Stimulated activated CD4-positive, alpha-beta T cell treated with anti-CD3 and anti-CD28 coated beads, Interleukin-4, amount 100 ng/mL, for 4 hours (primary cell): ENCODE results near the gene GATC.
"Not testable (repeated sequence)": the region's sequence is repeated elsewhere in the genome, so short reads cannot be mapped to it uniquely, and the experiment has no call there.

Experiments
- DNase-seq, 2 experiments: peaks; one replicate each; pipeline ENCODE4 v3.0.0-alpha.2; 2020

Gene GATC

DNA sequence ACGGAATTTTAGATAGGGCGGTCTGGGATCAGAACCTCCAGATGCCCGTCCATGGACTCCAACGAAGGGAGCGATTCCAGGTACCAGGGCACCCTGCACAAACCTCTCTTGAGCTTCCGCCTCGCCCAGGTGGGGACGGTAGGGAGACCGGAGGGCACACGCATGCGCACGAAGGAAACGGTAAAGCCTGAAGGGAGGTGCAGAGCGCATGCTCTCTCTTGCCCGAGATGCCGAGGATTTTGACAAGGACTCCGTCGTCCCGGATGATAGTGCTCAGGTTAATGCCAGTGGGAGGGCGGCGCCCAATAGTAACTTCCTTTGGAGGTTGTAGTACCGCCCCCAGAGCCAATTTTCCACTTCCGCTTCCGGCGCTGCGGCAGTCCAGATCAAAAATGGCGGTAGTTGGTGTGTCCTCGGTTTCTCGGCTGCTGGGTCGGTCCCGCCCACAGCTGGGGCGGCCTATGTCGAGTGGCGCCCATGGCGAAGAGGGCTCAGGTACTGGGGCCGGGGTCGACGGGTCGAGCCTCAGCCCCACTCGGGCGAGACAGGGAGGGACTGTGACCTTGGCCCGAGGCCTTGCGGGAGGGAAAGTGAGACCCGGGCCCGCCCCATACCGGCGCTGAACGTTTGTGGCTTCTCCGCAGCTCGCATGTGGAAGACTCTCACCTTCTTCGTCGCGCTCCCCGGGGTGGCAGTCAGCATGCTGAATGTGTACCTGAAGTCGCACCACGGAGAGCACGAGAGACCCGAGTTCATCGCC, 8.3 kb upstream of the GATC start, which contains the start of gene COX6A1:
TSS of gene COX6A1 (plus strand) at position 379 of the 760 bp plus-strand sequence. CDS start at position 393, 14 bp downstream.
- peak; percentile 93 to 99 for DNase-seq

DNA sequence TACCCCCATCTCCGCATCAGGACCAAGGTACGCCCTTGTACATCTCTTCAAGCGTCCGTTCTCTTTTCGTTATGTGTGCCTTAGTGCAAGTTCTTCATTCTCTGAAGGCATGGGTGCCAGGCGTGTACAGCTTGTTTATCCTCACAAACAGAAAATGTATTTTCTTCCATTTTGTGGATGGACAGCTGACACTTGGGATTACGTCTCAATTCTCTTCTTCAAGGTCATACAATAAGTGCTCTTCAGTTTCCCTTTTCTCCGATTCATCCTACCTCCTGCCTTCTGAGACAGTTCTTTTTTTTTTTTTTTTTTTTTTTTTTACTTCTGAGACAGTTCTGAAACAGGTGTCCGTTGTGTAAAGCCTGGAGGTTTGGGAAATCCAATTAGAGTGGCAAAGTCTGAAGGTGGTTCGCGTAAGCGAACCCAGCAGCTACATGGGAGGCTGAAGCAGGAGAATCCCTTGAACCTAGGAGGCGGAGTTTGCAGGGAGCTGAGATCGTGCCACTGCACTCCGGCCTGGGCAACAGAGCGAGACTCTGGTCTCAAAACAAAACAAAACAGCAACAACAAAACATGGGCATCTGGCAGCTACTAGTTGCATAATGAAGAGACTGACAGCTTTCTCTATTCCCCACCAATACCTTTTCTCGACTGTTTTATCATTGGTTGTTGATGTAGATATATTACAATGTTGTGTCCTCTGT, 7.6 kb upstream of the GATC start:
- DNase-seq: no peak

DNA sequence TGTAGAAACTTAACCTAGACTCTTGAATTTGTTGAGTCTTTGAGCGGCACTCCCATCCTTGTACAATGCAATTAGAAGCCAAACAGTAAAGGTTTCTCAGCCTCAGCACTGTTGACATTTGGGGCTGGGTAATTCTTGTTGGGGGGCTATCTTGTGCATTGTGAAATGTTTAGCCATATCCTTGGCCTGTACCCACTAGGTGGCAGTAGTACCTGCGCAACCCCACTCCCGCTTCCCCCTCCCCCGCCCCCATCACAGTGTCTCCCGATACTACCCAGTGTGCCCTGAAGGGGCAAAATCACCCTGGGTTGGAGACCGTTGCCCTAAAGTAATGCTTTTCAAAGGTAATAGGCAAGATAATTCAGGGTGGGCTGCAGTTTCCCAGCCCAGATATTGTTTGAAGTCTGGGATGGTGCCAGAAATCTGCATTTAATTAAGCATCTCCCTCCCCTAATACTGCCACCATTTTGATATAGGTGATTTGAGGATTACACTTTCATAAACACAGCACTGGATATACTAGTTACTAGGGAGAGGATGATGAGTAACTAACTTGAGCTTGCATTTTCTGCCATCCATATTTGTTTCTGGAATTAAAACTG, 6.5 kb upstream of the GATC start:
- DNase-seq: peak; percentile 64 to 67

DNA sequence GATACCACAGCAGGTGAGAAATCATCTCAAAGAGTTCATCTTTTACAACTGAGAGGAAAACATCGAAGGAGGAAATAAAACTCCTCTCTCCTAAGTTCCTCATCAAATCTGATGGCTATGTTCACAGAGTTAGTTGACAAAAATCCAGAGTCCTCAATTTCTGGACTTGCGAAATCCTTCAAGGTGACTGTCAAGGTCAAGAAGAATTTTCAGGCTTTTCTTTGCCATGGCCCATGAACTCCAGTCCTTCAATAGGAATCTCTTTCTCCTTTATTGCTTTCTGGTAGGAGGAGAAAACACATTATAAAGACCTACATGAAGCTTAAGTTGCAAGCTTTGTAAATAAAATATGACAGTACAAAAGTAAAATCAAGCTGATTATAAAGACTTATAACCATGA, 1.6 kb upstream of the GATC start:
- no peak for DNase-seq

DNA sequence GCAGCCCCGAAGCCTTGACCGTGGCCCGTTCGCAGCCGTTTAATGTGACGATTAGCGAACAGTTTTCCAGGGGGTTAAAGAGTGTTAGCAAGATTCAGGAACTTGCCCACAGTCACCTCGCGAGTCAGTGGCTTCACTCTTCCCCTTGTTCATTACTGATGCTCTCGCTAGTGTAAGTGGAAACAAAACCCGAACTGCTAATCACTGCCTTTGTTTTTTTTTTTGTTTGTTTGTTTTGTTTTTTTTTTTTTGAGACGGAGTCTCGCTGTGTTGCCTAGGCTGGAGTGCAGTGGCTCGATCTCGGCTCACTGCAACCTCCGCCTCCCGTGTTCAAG, 567 bp downstream of the GATC start:
- not testable (repeated sequence) for DNase-seq

DNA sequence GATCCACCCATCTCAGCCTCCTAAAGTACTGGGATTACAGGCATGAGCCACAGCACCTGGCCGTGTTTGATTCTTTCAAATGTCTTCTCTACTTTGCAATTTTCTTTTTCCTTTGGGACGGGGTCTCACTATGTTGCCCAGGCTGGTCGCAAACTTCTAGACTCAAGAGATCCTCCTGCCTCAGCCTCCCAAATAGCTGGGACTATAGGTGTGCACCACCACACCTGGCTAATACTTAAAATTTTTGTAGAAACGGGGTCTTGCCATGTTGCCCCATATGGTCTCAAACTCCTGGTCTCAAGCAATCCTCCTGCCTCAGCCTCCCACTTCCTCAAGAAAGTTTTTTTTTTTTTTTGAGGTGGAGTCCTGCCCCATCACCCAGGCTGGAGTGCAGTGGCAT, 1.7 kb downstream of the GATC start:
- no peak for DNase-seq

DNA sequence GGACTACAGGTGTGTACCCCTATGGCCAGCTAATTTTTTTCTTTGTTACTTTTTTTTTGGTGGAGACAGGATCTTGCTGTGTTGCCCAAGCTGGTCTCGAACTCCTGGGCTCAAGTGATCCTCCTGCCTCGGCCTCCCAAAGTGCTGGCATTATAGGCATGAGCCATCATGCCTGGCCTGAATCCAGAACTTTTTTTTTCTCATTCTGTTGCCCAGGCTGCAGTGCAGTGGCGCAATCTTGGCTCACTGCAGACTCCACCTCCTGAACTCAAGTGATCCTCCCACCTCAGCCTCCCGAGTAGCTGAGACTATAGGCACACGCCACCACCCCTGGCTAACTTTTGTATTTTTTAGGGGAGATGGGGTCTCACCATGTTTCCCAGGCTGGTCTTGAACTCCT, 6.3 kb downstream of the GATC start:
- not testable (repeated sequence) for DNase-seq

DNA sequence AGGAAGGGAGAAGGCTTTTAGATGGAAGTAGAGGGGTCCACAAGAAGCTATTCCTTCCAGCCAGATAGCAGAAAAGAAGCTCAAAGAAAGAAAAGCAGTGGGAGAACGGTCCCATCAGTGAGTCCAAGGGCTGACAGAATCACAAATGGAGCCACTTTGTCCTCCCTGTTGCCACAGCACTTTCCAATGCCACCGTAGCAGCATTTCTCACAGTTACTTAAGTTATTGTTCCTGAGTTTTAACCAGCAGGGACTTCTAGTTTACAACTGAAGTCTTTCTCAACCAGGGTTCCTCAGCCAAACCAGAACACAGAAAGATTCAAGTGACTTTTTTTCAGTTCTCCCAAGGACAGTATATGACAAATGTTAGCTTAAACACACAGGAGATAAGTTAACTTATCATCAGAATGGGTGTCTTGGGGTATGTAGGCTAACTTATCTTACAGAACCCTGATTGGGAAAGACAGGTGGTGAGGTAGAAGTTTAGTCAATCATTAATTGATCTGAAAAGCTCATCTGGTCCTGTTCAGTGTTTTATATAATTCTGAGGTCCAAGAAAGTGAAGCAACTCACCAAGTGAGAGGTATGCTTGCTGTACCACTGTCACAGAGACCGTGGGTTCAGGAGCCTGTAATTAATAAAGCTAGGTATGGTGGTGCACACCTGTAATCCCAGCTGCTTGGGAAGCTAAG, 7.0 kb downstream of the GATC start:
- no peak for DNase-seq

DNA sequence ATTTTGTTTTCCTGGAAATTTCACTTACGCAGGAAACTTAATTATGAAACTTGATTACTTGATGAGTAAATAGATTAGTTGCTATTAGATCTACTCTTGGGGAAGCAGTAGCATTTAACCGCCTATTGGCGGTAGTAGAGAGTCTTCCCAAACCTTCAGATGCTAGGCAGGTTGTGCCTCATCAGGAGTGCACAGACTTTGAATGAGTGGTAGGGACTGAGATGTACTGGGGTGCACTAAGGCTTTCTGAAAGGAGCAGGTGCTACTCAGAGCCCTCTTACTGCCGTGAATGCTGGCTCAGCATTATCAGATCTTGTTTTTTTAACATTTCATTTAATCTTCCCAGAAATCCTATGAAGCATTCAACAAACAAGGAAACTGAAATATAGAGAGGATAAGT, 7.7 kb downstream of the GATC start:
- no peak for DNase-seq

DNA sequence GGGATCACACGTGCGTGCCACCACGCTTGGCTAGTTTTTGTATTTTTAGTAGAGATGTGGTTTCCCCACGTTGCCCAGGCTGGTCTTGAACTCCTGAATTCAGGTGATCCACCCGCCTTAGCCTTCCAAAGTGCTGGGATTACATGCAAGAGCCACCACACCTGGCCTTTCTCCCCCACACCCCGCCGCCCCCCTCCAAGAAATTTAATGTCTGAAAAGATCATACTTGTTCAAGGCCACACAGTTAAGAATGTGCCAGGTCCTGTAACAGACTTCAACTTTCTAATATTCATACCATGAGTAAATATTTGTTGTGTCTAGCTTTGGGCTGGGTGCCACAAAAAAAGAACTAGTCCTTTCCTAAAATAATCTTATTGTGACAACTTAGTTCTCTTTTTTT, 9.1 kb downstream of the GATC start:
- DNase-seq: no peak

DNA sequence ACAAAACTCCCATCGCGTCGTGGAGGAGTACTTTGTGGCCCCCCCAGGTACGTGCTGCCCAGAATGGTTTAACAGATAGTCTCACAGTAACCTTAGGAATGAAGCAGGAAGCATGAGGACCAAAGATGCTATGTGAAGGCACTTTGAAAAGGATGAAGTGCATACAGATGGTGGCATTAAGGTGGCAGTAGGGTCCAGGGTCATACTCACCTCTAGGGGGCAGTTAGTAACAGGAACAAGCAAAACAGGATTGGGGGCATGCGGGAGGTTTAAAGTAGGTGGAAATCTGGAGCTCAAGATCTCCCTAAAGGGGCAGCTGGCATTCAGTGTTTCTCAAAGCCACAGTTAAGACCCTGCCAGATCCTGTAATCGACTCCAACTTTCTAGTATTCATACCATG, 10.9 kb downstream of the GATC start:
- no peak for DNase-seq

DNA sequence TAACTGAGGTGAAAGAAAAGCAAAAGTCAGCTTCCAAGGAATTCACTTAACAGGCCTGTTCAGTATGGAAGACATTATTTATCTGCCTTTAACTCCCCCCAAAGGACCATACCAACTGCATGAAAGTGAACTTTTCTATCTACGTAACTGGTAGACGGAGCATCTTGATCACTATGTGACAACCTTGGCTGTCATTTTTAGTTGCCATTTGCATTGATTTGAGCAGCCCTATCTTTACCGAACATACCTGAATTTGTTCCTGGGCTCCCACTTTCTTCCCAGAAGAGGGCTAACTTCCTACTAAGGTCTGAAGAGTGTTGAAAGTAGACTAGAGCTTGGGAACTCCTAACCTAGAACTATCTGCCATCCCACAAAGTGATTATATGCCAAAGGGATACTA, 13.9 kb downstream of the GATC start:
- no peak for DNase-seq

DNA sequence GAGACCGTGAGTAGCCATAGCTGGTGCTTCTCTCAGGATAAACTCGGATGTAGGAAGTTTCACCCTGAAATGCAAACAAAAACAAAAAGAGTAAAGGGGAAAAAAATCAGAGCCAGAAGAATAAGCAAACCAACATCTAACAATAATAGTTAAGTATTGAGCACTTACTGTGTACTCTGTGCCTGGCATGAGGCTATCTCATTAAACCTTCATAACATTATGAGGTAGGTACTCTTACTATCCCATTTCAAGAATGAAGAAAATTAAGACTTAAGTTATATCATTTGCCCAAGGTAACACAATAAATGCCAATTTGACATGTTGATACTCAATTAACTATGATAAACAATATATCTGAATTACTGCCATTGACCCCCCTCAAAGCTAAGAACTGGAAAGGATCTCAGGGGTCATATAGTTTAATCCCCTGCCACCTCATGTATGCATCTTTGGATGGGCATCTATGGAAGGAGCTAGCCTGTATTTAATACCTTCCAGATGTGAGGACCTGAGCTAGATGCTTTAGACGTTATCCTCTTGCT, 15.9 kb downstream of the GATC start:
- DNase-seq: no peak

DNA sequence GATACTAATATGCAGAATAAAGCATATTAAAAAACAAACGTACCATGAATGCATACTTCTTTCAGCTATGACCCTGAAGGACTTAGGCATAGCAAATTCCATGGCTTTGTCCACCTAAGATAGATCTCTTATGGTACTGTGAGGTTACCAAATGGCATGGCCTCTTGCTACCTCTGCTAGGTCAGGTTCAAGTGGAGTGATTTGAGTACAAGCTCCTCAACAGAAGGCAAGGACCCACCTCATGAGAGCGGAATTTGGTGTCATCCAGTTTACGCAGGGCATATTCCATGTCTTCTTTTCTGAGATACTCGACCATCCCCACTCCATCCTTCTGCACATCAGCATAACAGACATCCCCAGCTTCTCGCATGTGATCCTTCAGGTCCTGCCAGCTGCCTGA, 17.5 kb downstream of the GATC start:
- DNase-seq: no peak

DNA sequence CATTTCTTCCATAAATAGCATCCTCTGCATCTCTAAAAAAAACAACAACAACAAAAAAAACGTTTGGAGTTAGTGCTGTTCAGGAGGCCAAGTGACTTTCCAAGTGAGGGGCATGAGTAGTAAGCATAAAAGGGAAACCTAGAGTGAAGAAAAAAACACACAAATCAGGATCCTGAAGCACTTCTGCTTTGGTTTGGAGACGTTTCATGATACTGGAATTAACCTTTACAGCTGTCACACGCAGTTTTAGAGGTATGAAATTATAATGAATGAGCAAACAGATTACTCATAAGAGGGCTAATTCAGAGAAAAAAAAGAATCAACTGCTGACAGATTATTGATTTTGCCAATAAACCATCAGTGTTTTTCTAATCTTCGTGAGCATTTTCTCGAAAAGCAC, 19.5 kb downstream of the GATC start:
- no peak for DNase-seq

DNA sequence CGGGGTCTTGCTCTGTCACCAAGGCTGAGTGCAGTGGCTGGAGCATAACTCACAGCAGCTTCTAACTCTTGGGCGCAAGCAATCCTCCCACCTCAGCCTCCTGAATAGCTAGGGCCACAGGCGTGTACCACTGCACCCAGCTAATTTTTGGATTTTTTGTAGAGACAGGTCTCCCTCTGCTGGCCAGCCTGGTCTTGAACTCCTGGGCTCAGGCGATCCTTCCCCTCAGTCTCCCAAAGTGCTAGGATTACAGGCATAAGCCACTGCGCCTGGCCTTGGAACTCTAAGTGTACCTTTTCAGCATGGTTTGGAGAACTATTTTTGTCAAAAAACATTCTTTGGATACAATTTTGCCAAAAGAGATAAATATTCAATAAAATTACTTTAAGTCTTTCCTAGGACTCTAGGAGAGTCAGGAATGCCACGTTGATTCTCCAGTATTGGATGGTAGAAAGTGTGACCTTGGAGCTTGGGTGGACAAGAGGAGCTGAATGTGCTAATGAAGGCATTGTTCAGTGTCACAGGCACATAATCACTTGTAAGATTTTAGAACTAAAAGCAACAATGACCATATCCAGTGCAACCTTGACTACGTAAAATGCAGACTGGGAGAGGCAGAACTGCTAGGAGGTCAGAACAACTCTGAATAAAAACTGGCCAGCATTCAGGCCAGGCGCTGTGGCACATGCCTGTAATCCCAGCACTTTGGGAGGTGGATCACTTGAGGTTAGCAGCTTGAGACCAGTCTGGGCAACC, 20.5 kb downstream of the GATC start:
- peak; percentile 27 to 31 for DNase-seq

DNA sequence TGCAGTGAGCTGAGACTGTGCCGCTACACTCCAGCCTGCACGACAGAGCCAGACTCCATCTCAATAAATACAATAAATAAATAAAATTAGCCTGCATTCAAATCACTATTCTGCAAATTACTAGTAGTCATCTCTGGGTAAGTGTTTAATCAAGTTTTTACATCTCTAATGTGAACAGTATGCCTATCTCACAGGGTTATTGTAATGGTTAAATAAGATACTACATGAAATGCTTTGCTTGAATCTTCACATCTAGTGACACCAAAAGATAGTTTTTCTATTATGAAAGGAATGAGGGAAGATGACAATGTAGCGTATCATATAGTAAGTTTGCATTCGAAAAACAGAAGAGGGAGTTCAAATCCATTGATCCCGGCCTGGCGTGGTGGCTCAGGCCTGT, 21.2 kb downstream of the GATC start:
- no peak for DNase-seq

DNA sequence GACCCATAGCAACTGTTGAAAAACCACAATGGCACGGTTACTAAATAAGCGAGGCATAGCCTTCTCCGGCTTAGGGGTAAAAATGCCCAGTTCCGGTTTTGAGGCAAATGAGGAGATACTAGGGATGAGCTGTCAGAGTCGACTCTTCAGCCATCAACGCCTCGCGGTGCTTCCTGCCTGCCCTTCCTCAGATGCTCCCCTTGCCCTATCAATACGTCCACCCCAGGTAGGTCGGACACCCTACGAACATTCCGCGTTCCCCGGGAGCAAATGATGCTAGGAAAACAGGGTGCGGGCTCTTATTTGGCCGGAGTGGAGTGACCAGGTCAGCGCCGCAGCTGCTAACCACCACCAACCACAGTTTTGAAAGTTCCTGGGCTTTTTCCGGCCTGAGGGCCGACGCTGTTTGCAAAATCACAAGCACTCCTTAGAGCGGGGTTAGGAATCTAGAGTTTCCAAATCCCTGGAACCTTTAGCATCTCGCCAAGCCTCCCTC, 22.1 kb downstream of the GATC start:
- DNase-seq: no peak

DNA sequence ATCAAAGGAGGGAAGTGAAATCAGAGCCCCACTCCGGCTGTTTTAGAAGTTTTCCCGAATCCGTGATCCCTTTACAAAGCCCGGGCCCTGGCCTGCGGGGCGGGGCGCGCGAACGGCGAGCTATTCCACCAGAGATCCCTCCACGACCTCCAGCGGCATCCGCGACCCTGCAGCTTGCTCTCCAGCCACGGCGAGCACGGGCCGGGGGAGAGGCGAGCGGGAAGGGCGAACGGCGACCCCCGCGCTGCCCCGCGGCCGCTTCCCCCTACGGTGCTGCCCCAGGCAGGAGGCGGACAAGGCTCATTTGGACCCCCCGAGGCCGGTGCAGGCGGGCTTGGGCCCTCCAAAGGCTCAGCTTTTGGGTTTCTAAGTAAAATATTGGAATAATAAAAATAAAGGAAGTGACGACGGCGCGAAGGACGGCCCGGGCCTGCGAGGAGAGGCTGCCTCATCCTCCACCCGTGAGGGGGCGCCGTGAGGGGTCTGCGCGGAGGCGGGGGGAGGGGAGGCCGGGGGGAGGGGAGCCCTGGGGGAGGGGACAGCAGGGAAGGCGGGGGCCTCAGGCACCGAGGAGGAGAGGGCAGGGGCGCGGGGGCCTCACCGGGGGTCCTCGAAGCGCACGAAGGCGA, 22.7 kb downstream of the GATC start:
- peak; percentile 55 to 57 for DNase-seq

DNA sequence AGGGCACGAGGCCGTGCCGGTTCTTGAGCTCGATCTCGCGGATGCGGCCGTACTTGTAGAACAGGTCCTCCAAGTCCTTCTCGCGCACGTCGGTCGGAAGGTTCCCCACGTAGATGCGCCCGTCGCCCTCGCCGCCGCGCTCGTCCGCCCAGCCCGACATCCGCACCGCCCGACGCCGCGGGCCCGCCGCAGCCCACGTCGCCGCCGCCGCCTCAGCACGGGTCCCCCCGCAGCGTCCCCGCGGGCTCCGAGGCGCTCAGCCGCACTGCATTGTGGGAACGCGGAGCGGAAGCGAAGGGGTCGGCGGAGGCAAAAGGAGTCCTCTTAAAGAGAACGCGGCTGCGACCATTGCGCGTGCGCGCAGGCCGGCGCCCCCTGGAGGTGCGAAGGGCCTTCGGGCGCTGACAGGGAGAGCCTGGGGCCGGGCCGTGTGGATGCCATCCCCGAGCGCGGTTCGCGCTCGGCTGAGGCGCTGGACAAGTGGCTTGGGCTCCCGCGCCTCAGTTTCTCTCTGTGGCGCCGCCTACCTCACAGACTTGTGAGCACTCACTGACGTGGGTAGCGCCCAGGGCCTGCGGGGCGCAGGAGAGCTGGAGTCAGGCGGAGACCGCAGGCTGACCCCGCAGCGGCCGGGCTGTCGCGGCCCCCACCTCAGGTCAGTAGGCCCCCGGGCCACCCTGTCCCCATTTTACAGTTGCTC, 23.4 kb downstream of the GATC start, which contains the start of gene SRSF9:
TSS of gene SRSF9 (minus strand) at position 299 of the 700 bp plus-strand sequence. CDS start at position 160, 139 bp downstream.
- peak; percentile 96 to 98 for DNase-seq
